Activated CD4-positive, alpha-beta T cell treated with anti-CD3 and anti-CD28 coated beads, Interleukin-2, amount 50 U/mL, for 24 hours (primary cell): Measurements from ENCODE around the gene MAP3K14.

Experiments used
- DNase-seq, 2 donors: peaks; one replicate each; pipeline ENCODE4 v3.0.0-alpha.2; 2020; ENCODE audit warnings: low read depth in 1 of 2, low spot score in 1 of 2

The MAP3K14 gene

GRCh38 chr17:45339646-45340605 lies 23.1 kb upstream of the MAP3K14 start:
- DNase-seq, result no peak

- no peak for DNase-seq
Measured at GRCh38 chr17:45338996-45339535, 22.2 kb upstream of the MAP3K14 start.

GRCh38 chr17:45338023-45338781 lies 21.4 kb upstream of the MAP3K14 start:
- no peak for DNase-seq

- no peak for DNase-seq
Measured at GRCh38 chr17:45336390-45337182, 19.8 kb upstream of the MAP3K14 start.

GRCh38 chr17:45335721-45336120 lies 18.9 kb upstream of the MAP3K14 start:
- DNase-seq, result no peak

GRCh38 chr17:45334701-45335677 lies 18.2 kb upstream of the MAP3K14 start:
- DNase-seq, result no peak

- DNase-seq, result no peak
Measured at GRCh38 chr17:45334231-45334630, 17.4 kb upstream of the MAP3K14 start.

GRCh38 chr17:45333702-45334092 lies 16.9 kb upstream of the MAP3K14 start:
- DNase-seq, result no peak

GRCh38 chr17:45332989-45333701 lies 16.3 kb upstream of the MAP3K14 start:
- no peak for DNase-seq

GRCh38 chr17:45332505-45332904 lies 15.7 kb upstream of the MAP3K14 start:
- no peak for DNase-seq

- DNase-seq, result no peak
Measured at GRCh38 chr17:45326626-45327025, 9.8 kb upstream of the MAP3K14 start.

- DNase-seq, result no peak
Measured at GRCh38 chr17:45325810-45326209, 9.0 kb upstream of the MAP3K14 start.

GRCh38 chr17:45324336-45324735 lies 7.5 kb upstream of the MAP3K14 start:
- DNase-seq, result no peak

- no peak for DNase-seq
Measured at GRCh38 chr17:45322168-45322567, 5.3 kb upstream of the MAP3K14 start.

GRCh38 chr17:45320931-45321461 lies 4.2 kb upstream of the MAP3K14 start:
- no peak for DNase-seq

GRCh38 chr17:45320349-45320930 lies 3.6 kb upstream of the MAP3K14 start:
- DNase-seq, result no peak

GRCh38 chr17:45319239-45319703 lies 2.5 kb upstream of the MAP3K14 start:
- DNase-seq, result no peak

GRCh38 chr17:45318561-45319230 lies 1.9 kb upstream of the MAP3K14 start:
- no peak for DNase-seq
